GM19035 (cell line): Measurements from ENCODE around the gene PPIL1.

Experiments used
- ATAC-seq: cut with Tn5 transposase; IDR thresholded peaks from one replicate; pipeline ENCODE4 v1.9.1; 2021; ENCODE audit not compliant: unreplicated experiment

PPIL1 gene

GRCh38 chr6:36837022-36837339, 37.6 kb downstream of the PPIL1 start:
- ATAC-seq: no peak

- no peak for ATAC-seq
Measured at GRCh38 chr6:36836111-36837021, 38.2 kb downstream of the PPIL1 start.

GRCh38 chr6:36834576-36835341, 39.8 kb downstream of the PPIL1 start:
- no peak for ATAC-seq

- no peak for ATAC-seq
Measured at GRCh38 chr6:36833182-36833789, 41.3 kb downstream of the PPIL1 start.

GRCh38 chr6:36832313-36832712, 42.3 kb downstream of the PPIL1 start:
- no peak for ATAC-seq

GRCh38 chr6:36830577-36830976, 44.0 kb downstream of the PPIL1 start:
- ATAC-seq: no peak

GRCh38 chr6:36829919-36830544, 44.6 kb downstream of the PPIL1 start:
- ATAC-seq: no peak

- no peak for ATAC-seq
Measured at GRCh38 chr6:36827261-36828079, 47.1 kb downstream of the PPIL1 start.

GRCh38 chr6:36826520-36827227, 47.9 kb downstream of the PPIL1 start:
- no peak for ATAC-seq

- no peak for ATAC-seq
Measured at GRCh38 chr6:36825994-36826393, 48.6 kb downstream of the PPIL1 start.

GRCh38 chr6:36825452-36825851, 49.2 kb downstream of the PPIL1 start:
- no peak for ATAC-seq

- ATAC-seq: no peak
Measured at GRCh38 chr6:36824253-36824652, 50.4 kb downstream of the PPIL1 start.

- no peak for ATAC-seq
Measured at GRCh38 chr6:36823421-36824096, 51.0 kb downstream of the PPIL1 start.

- ATAC-seq: no peak
Measured at GRCh38 chr6:36822506-36823269, 51.9 kb downstream of the PPIL1 start.

- ATAC-seq: no peak
Measured at GRCh38 chr6:36821581-36822335, 52.8 kb downstream of the PPIL1 start.

GRCh38 chr6:36820700-36821580, 53.7 kb downstream of the PPIL1 start:
- ATAC-seq: no peak

- no peak for ATAC-seq
Measured at GRCh38 chr6:36818756-36819155, 55.8 kb downstream of the PPIL1 start.
